Endodermal cell (in vitro differentiated cells): ENCODE measurements around the gene RHBDF1. TPM values are rescaled to one million over a fixed set of nuclear protein-coding genes. Genes with fewer than 3 reads are reported as not detected.
"Not testable (repeated sequence)": the region's sequence is repeated elsewhere in the genome, so short reads cannot be mapped to it uniquely, and the experiment has no call there.

Source experiments
- DNase-seq: peaks from one replicate; pipeline ENCODE4 v3.0.0-alpha.2; 2017
- H3K27ac ChIP-seq: 2 replicates; pipeline ENCODE4 v1.5.1; 2013; ENCODE audit warnings: mild to moderate bottlenecking, low read depth, low read length, moderate library complexity
- H3K27me3 ChIP-seq: 2 replicates; pipeline ENCODE4 v1.6.1; 2013; ENCODE audit warnings: mild to moderate bottlenecking, low read length, moderate library complexity; ENCODE audit not compliant: insufficient read depth, control insufficient read depth, poor library complexity, severe bottlenecking
- H3K36me3 ChIP-seq: 2 replicates; pipeline ENCODE4 v1.7.0; 2013; ENCODE audit warnings: mild to moderate bottlenecking, low read length, moderate library complexity; ENCODE audit not compliant: control insufficient read depth, insufficient read depth
- H3K4me1 ChIP-seq: one replicate; pipeline ENCODE4 v1.7.0; 2013; ENCODE audit warnings: low read length; ENCODE audit not compliant: control insufficient read depth, insufficient read depth
- H3K4me3 ChIP-seq: 2 replicates; pipeline ENCODE4 v1.5.1; 2013; ENCODE audit warnings: mild to moderate bottlenecking, low read length, moderate library complexity
- H3K9ac ChIP-seq: 2 replicates; pipeline ENCODE4 v1.6.1; 2013; ENCODE audit warnings: mild to moderate bottlenecking, low read length, moderate library complexity; ENCODE audit not compliant: poor library complexity, severe bottlenecking; ENCODE audit errors: extremely low read depth
- H3K9me3 ChIP-seq: 2 replicates; pipeline ENCODE4 v1.6.1; 2013; ENCODE audit warnings: mild to moderate bottlenecking, low read length, moderate library complexity; ENCODE audit not compliant: control insufficient read depth
- H3K27ac Mint-ChIP-seq: 2 replicates; pipeline ENCODE4 v1.8.0; 2020; ENCODE audit warnings: mixed read lengths
- H3K27me3 Mint-ChIP-seq: 2 replicates; pipeline ENCODE4 v1.8.0; 2021; ENCODE audit warnings: mild to moderate bottlenecking, mixed read lengths; ENCODE audit not compliant: insufficient read depth
- H3K36me3 Mint-ChIP-seq: 2 replicates; pipeline ENCODE4 v1.8.0; 2020; ENCODE audit warnings: low read depth, mixed read lengths
- H3K4me1 Mint-ChIP-seq: 2 replicates; pipeline ENCODE4 v1.8.0; 2020; ENCODE audit warnings: mixed read lengths
- H3K4me3 Mint-ChIP-seq: 2 replicates; pipeline ENCODE4 v1.8.0; 2020; ENCODE audit warnings: mild to moderate bottlenecking, moderate library complexity, mixed read lengths
- H3K9me3 Mint-ChIP-seq: 2 replicates; pipeline ENCODE4 v1.8.0; 2020; ENCODE audit warnings: mild to moderate bottlenecking, mixed read lengths
- CTCF ChIP-seq: fragments of 200-600 bp; sonication (generic); conservative IDR thresholded peaks from 2 replicates; pipeline ENCODE4 v1.5.0; 2021; ENCODE audit warnings: antibody characterized with exemption, mild to moderate bottlenecking
- WGBS, 2 experiments: methylation state at CpG; one replicate each; pipeline versions ENCODE4 v1.1.5 to v1.1.7; 2013; ENCODE audit warnings: missing lambda C conversion rate in 2 of 2, mixed read lengths in 1 of 2; ENCODE audit not compliant: insufficient coverage in 1 of 2, insufficient read length in 1 of 2; 5-methylcytosine and 5-hydroxymethylcytosine counted together
- total RNA-seq, 2 donors: library from RNA; stranded (reverse); fragmentation: NEBNext Ultra II Directional in 1 of 2; extraction: Animal tissue kit (Norgen Biotek cat#: 25700) in 1 of 2; gene quantifications; 2 replicates in 1 of 2; 3 replicates in 1 of 2; pipeline ENCODE4 v1.2.1, GENCODE V29; 2021

RHBDF1 gene
- total RNA-seq, 2 donors from 2014 or later = 70.7 to 76.4 TPM

GRCh38 chr16:25926-26348, 46.5 kb downstream of the RHBDF1 start:
- not testable (repeated sequence) for H3K4me3 ChIP-seq, H3K4me1 Mint-ChIP-seq, H3K9ac ChIP-seq, H3K9me3 Mint-ChIP-seq, H3K4me3 Mint-ChIP-seq, H3K27ac ChIP-seq, H3K9me3 ChIP-seq, H3K4me1 ChIP-seq, H3K36me3 ChIP-seq, H3K27me3 Mint-ChIP-seq, H3K27me3 ChIP-seq, DNase-seq, H3K27ac Mint-ChIP-seq, H3K36me3 Mint-ChIP-seq
- WGBS, 2 experiments = no CpG with 5 or more reads among the region's 5 CpGs

GRCh38 chr16:24151-24550, 48.3 kb downstream of the RHBDF1 start:
- H3K27me3 Mint-ChIP-seq, H3K4me1 Mint-ChIP-seq, H3K9me3 ChIP-seq, H3K36me3 ChIP-seq, H3K9ac ChIP-seq, H3K4me3 Mint-ChIP-seq, H3K4me3 ChIP-seq, DNase-seq, H3K27ac ChIP-seq, H3K27me3 ChIP-seq, H3K36me3 Mint-ChIP-seq, H3K9me3 Mint-ChIP-seq, H3K4me1 ChIP-seq, H3K27ac Mint-ChIP-seq: not testable (repeated sequence)
- WGBS, 2 experiments = 90% methylated on average over 2 of the region's 22 CpGs; no CpG with 5 or more reads in 1 of the 2 experiments

- not testable (repeated sequence) for H3K27me3 Mint-ChIP-seq, H3K27ac Mint-ChIP-seq, H3K36me3 Mint-ChIP-seq, H3K36me3 ChIP-seq, H3K9me3 ChIP-seq, H3K9ac ChIP-seq, H3K4me3 Mint-ChIP-seq, H3K4me1 Mint-ChIP-seq, DNase-seq, H3K27ac ChIP-seq, H3K4me1 ChIP-seq, H3K9me3 Mint-ChIP-seq, H3K4me3 ChIP-seq, H3K27me3 ChIP-seq
- WGBS, 2 experiments = 87 to 89% methylated on average over 7 to 11 of the region's 12 CpGs
Measured at GRCh38 chr16:20886-21285, 51.5 kb downstream of the RHBDF1 start.

- DNase-seq, H3K36me3 Mint-ChIP-seq, H3K27me3 Mint-ChIP-seq: not testable (repeated sequence)
Measured at GRCh38 chr16:17062-17765, 55.2 kb downstream of the RHBDF1 start.

GRCh38 chr16:10772-11171, 61.7 kb downstream of the RHBDF1 start:
- H3K27me3 ChIP-seq, H3K27me3 Mint-ChIP-seq, DNase-seq, H3K4me1 Mint-ChIP-seq, H3K4me3 Mint-ChIP-seq, H3K4me1 ChIP-seq, H3K9me3 Mint-ChIP-seq, H3K27ac Mint-ChIP-seq, H3K9me3 ChIP-seq, H3K4me3 ChIP-seq, H3K27ac ChIP-seq, H3K9ac ChIP-seq, H3K36me3 ChIP-seq, H3K36me3 Mint-ChIP-seq: not testable (repeated sequence)
- TF ChIP-seq CTCF = peak; percentile 44
- 9% methylated on average over 5 of the region's 27 CpGs; no CpG with 5 or more reads in 1 of the 2 experiments for WGBS, 2 experiments

More at GRCh38 chr16:17062-17765, 55.2 kb downstream of the RHBDF1 start:
- not testable (repeated sequence) for H3K27me3 ChIP-seq, H3K27ac ChIP-seq, H3K9me3 Mint-ChIP-seq, H3K4me3 Mint-ChIP-seq, H3K4me3 ChIP-seq, H3K9me3 ChIP-seq, H3K9ac ChIP-seq, H3K4me1 ChIP-seq, H3K36me3 ChIP-seq, H3K27ac Mint-ChIP-seq, H3K4me1 Mint-ChIP-seq
- WGBS, 2 experiments = no CpG with 5 or more reads among the region's 20 CpGs
